Measurements from ENCODE around the gene KCNB1.

Gene KCNB1

DNA sequence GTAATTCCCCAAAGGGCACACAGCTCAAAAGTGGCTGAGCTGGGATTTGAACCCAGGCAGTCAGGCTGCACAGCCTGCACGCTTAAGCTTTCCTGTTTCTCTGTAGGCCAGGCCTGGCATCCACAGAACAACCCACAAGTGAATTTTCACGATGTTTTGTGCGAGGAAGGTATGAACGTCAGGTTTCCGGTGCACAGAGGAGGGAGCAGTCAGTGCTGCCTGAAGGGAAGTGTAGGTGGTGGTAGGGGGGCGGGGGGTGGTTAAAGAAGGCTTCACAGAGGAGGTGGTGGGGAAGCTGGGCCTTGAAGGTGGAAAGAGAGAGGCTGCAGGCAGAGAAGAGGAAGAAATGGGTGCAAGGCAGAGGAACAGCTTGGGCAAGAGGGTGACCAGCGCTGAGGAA lies 14.1 kb downstream of the KCNB1 start:
- no peak for DNase-seq

DNA sequence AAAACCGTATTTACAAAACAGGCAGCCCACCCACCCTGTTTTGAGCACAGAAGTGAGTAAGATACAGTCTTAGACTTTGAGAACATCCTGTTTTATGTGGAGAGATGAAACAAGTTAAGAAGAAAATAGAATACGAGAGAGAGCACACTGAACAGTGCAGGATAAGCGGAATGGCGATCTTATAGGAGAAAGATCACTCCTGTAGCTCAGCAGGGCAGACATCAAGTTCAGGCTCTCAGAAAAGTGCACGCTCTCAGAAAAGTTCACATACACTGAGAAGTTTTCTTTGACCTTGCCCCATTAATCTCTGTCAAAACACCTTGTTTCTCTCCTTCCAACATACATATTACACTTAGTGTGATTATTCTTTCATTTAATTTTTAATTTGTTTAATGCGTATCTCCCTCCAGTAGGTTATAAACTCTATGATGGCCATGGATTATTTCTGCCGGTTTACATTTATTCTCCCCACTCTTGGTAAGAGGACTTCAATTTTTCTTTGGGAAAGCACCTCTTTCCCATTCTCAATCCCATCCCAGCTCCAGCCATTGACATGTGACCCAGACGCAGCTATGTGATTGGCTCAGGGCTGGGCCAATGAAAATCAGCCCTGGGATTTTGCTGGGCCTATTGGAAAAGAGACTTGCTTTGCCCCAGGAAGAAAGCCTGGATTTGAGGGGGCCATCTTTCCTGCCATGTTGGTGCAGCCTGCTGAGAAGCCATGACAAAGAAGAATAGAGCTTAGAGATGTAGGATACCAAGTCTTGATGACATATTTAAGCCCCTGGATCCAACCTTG lies 16.2 kb downstream of the KCNB1 start:
- no peak for DNase-seq

DNA sequence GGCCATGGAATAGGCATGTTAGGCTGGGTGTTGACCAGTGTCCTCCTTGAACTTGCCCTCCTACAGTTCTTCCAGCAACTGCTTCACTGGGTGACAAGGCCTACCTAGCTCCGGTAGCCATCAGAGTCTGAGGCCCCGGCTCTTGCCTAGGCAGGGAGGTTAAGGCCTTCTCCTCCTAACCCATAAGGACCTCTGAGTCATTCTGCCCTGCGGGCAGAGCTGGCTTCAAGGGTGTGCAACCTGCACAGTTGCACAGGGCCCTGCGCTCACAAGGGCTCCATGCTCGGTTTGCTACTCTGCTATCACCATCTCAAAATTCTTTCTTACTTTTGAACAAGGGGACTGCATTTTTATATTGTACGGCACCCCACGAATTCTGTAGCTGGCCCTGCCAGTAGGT lies 17.9 kb downstream of the KCNB1 start:
- DNase-seq = no peak

DNA sequence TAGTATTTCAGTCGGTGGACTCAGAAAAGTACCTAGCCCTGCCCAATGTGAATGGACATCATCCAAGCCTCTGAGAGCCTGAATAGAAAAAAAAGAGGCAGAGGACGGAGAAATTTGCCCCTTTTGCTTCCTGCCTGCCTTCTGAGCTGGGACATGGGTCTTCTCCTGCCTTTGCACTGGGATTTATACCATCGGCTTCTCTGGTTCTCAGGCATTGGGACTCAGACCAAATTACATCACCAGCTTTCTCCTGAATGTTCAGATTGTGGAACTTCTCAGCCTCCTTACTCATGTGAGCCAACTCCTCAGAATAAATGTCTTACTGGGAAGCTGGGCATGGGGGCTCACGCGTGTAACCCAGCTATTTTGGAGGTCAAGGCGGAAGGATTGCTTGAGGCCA lies 19.8 kb downstream of the KCNB1 start:
- no peak for DNase-seq

DNA sequence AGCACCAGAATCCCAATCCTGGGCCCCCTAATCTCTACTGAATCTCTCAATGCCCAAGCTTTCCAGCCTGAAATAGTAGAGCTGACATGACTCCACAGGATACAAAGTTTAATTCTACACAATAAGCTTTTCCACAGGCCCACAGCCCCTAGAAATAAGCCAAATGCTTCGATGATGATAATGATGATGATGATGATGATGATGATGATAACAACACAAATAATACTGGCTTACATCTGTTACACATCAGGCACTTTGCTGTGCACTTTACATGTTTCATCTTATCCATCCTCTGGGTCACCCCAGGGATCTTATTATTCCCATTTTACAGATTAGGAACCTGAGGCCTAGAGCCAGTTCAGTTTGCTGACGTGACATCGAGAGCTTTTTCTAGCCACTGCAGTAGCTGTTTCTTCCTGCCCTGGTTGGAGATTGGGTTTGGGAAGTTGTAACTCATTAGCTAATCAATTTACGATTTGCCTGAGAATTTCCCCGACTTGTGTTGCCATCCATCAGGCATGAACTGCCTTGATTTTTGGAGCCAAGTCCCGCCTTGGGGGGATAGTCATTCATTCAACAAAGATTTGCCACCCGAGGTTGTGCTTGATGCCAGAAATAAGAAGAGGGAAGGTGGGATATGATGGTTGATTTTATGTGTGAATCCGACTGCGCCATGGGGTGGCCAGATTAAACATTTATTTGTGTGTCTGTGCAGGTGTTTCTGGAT lies 20.4 kb downstream of the KCNB1 start:
- DNase-seq = no peak

DNA sequence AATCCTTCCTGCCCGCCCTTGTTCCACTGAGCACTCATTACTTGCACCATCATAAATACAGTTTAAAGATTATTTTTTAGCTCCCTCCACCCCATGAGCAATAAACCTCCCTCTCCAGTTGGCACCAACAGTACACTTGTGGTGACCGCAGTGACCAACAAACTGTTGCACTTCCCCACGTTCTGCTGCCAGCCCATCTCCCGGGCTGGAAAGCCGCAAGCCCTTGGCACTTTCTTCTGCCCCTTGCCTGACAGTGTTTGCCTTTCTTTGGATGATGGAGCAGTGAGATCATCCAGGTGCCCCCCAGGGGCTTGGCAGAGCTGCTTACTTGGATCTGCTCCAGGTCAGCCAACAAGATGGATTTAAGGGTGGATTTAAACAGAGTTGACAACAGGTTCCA lies 21.6 kb downstream of the KCNB1 start:
- no peak for DNase-seq

DNA sequence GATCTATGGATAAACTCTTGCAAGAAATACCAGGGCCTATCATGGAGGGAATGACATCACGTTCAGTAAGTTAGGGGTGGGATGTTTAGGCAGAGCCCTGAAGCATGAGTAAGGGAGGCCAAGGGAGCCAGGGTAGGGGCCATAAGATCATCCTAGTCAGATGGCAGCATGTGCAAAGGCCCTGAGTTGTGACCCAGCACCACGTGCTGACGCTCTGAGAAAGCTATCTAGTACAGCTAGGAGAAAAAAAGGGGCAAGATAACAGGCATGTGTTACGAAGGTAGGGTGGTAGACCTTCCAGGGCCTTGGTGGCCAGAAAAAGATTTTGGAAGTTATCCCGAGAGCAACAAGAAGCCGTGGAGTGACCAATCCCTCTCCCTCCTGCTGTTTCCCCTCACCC lies 22.3 kb downstream of the KCNB1 start:
- DNase-seq = no peak

DNA sequence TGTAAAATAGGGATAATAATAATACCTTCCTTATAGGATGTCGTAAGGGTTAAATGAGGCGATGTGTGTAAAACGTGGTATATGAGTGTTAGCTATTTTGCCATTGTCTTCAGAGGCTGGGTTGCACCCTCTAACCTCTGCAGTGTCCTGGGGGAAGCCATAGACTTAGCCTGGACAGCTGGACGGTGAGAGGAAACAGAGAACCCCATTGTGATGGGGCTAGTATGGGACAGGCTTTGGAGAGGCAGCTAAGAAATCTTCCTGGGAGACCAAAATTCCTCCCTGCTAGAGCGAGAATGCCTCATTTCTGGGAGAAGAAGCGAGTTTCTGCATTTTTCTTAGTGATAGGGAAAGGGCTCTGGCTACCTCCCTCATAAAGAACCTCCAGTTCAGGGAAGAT lies 22.8 kb downstream of the KCNB1 start:
- no peak for DNase-seq

DNA sequence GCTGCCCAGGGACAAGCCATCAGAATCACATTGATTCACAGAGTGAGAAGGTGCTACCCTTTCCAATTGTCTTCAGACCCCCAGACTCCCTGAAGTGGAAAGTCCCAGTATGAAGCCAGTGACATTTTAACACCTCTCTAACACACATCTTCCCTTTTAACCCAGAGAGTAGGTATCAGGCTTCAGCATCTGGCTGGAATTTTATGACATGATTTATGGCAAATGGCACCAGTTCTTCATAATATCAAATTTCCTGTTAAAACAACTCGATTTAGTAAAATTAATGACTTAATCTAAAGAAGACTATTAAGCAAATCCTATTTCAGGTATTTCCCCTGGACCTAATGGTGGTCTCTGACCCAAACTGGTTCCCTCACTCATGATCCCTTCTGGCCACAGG lies 25.0 kb downstream of the KCNB1 start:
- no peak for DNase-seq

DNA sequence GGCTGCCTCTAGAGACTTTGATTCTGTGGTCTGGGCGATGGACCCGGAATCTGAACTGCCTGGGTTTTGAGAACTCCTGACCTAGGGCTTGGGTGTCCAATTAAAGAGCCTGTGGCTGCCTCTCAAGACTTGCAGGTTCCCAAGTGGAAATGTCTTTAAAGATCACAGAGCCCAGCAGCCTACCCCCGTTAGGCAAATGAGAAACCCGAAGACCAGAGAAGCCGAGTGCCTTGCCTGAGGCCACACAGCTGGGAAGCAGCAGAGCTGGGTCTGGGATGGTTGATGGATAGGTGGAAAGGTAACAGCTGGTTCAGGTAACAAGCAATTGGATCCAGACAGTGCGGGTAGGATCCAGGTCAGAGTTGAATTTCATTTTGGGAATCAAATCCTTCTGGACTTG lies 25.8 kb downstream of the KCNB1 start:
- no peak for DNase-seq

DNA sequence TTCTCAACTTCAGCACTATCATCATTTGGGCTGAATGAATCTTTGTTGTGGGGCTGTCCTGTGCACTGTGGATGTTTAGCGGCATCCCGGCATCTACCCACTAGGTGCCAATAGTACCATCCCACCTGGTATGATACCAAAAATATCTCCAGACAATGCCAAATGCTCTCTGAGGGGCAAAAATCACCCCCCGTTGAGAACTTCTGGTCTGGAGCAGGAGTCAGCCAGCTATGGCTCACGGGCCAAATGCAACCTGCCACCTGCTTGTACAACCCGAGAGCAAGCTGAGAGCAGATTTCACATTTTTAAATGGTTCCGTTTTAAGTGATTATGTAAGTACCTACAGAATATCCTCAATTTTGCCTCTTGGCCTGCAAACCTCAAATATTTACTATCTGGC lies 26.8 kb downstream of the KCNB1 start:
- no peak for DNase-seq

DNA sequence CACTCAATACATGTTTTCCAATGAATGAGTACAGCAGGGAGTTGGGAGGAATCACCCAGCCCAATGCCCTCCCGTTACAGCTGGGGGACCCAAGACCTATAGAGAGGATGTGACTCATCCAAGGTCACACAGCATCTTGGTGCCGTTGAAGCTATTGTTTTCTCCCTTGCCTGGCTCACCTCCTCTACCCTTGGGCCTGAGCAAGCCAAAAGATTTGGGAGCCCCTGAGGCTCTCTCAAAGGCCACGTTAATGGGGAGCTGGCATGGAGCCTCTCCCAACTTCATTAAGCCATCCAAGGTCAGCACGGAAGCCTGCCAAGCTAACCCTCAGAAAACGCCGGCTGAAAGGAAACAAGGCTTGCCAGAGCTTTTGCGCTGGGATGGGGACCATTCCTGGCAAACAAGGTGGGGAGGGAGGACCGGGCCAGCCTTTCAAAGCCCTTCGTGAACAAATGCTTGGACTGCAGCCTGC lies 30.4 kb downstream of the KCNB1 start:
- no peak for DNase-seq

DNA sequence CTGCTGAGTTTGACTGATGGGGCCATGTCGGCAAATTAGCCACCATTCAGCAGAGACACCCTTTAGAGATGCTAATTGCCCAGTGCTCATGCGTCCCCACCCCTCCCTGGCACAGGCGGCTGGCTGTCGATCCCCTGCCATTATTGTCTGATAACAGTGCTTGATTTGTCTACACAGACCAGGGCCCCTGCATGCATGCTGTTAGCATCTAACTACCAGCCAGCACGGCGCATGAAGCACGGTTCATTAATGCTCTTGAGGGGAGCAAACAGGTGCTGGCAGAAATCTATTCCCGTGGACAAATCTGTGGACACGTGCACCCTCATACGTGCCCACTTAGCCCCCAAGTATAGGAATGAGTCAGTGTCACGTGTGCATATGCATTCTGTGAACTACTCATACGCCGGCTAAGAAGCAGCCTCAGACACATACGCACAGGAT lies 32.2 kb downstream of the KCNB1 start:
- no peak for DNase-seq

DNA sequence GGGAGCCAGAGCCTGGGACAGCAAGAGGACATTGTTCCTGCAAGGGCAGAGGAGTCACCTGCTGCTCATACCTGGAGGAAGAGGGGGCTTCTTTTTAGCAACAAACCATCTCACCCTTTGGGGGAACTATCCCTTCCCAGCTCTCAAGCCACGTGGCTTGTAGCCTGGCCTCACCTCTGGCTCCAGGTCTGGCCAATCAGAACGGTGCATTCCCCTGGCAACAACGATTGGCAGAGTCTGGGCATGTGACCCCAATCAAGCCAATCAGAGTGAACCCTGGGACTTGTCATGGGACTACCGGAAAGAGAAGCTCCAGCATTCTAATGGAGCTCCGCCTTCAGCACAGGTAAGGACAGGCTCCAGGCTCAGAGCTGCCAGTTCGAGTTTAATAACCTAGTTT lies 33.6 kb downstream of the KCNB1 start:
- DNase-seq = no peak

DNA sequence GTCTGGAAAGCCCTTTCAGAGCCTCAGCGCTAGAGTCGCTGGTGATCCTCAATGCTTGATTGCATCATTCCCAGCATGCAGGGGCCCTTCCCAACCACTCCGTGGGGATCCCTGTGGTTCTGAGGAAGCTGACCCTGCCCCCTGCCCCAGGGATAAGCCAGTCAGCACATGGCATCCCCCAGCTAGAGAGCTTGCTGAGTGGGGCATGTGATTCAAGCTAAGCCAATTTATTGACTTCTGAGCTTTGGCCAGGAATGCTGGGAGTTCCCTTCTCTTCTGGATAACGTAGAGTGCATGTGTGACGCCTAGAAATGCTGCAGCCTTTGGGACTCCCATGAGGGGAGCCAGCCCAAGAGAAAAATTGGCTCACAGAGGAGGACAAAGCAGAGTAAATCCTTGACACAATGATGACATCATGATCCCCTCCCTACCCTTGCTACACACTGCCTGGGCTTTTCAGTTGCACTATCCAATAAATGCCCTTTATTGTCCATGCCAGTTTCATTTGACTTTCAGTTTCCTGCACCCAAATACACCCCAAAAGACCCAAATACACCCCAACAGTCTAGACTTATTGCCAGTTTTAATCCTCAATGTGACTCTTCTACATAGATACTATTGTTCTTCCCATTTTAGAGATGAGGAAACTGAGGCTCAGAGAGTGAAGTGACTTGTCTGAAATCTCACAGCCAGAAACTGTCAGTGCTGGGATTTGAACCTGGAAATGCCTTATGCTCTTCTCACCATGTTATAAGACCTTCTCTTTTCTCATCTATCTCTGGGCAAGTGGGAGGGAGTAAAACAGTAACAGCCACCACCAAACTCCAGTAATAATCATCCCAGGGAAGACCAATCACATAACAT lies 34.3 kb downstream of the KCNB1 start:
- no peak for DNase-seq

DNA sequence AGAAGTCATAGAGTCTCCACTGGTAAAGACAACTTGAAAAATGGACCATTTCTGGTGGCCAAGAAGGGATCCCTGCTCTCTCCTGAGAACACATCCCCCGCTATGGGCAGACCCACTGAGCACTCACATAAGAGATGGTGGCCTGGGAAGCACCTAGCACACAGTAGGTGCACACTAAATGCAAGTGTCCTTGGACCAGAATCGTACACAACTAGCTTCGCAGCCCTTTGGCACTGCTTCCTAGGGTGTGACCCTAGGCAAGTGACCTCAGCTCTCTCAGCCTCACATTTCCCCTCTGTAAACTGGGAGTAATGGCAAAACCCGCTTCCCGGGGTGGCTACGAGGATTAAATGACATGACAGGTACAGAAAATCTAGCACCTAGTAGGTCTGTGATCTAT lies 35.1 kb downstream of the KCNB1 start:
- no peak for DNase-seq

DNA sequence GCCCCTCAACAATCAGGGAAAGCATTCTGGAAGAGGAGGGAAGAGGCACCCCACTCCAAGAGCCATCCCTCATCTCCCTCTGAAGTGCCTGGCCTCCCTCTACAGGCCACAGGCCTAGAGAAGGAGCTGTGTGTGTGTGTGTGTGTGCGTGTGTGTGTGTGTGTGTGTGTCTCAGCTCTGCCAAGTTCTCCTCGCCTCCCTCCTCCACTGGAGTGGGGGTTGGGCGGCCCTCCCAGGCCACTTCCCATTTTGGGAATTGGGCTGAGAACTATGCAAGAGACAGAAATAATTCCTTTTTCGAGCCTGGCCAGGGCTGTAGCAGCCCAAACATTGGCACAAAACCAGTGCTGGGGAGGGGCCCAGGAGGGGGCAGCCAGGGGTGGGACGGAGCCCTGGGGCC lies 35.7 kb downstream of the KCNB1 start:
- DNase-seq = no peak

DNA sequence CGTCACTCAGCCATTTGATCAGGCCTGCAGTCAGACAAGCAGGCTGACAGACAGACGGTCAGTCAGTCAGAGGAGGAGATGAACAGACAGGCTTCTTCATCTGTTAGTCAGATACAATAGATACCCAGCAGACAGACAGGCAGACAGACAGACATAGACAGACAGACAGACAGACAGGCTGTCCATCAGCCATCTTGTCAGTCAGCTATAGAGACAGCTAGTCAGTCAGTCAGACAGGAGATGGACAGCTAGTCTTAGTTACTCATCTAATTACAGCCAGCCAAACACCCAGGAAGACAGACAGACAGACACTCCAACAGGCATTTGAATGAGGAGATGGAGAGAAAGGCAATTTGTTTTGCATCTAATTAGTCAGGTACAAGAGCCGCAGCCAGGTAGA lies 36.4 kb downstream of the KCNB1 start:
- no peak for DNase-seq

DNA sequence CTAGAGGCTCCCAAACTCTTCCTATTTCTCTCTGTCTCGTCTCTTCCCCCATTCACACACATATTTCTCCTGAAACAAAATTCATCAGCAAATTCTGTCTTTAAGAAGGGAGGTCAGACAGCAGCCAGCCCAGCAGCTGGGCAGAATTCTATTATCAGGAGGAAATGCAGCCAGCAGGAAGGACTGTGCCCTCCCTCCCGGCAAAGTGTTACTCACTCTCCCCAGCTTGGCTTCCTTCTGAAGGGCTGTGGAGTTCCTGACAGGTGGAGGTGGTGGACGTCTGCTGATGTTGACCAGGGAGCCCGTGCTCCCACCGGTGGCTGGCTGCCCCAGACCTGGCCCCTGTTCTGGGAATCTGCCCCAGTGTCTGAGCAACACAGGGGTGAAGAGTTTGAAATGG lies 37.3 kb downstream of the KCNB1 start:
- no peak for DNase-seq

DNA sequence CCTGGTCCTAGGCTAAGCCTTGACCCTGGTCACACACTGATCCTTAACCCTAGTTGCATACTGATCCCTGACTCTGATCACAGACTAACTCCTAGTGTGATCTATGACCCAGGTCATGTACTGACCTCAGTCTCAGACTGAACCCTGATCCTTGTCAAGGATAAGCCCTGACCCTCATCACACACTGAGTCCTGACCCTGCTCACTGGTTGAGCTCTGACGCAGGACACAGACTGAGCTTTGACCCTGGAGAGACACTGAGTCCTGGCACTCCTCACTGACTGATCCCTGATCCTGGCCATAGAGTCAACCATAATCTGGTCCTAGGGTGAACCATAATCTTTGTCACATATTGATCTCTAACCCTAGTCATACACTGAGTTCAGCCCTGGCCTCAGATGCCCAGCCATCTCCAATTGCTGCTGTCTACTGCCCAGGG lies 37.9 kb downstream of the KCNB1 start:
- DNase-seq = no peak

DNA sequence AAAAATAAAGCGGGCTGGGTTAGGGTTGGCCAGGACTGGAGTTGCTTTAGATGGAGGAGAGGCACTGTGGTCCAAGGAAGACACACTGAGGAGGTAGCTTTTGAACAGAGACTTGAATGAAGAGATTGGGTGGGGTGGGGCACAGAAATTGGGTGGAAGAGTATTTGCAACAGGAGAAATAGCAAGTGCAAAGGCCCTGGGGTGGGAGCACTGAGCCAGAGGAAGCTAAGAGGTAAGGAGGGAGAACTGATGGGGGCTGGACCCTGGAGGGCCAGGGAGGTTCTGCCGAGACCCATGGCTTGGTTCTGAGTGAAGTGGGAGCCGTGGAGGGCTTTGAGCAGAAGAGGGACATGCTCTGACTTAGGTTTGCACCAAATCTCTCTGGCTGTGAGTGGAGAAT lies 45.4 kb downstream of the KCNB1 start:
- no peak for DNase-seq

DNA sequence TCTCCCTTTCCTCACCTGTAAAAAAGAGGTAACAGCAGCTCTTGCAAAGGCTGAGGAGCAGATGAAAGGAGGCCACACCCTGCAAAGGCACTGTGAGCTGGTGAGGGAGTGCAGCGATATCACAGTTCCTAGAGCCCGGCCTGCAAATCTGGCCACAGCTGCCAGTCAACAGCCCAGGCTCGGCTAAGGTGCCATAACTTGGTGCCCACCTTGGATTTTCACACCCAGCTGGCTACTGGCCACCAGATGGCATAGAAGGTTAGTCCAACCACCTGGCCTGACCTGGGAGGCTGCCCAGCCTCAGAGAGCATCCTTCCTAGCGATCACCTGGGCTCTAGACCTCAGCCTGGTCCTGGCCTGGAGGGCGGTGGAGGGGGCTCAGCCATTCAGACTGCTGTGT lies 46.8 kb downstream of the KCNB1 start:
- no peak for DNase-seq

DNA sequence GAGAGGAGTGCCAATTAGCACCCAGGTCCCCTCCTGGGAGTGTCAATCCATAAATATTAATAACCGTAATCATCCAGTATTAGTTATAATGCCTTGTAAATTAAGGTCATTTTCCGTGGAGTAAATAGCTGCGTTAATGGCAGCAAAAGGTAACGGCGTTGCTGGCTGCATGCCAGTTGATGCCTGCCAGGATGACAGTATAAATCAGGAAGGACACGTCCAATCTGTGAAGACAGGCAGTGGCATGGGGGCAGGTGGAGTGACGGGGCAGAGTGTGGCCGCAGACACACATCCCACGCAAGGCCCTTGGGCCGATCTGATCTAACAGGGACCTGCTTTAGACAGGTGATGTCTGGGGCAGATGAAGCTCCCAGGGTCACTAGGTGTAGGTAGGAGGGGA lies 49.1 kb downstream of the KCNB1 start:
- no peak for DNase-seq

DNA sequence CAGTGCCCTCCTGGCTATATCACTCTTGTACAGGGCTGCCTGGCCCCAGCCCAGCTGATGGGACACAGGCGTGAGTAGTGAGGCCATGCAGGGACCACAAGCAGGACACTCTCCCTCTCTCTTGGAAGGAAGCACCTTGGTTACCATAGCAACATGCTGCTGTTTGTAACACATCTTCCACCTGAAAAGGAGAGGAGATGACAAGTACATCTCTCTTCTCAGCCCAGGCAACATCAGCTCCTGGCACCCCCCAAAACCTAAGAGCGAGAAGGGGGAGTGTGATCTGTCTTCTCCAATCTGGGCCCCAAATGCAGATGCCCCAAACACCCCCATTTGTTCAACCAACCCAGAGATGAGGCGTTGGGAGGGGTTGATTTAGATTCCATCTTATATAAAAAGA lies 49.9 kb downstream of the KCNB1 start:
- no peak for DNase-seq
